Raji (cell line): ENCODE data around the gene NYAP2.

Experiments
- POLR2A ChIP-seq: IDR thresholded peaks from 2 replicates; pipeline ENCODE4 v1.6.1; 2011; ENCODE audit warnings: low read depth, low read length, control low read depth; ENCODE audit not compliant: insufficient read depth

NYAP2 gene

DNA sequence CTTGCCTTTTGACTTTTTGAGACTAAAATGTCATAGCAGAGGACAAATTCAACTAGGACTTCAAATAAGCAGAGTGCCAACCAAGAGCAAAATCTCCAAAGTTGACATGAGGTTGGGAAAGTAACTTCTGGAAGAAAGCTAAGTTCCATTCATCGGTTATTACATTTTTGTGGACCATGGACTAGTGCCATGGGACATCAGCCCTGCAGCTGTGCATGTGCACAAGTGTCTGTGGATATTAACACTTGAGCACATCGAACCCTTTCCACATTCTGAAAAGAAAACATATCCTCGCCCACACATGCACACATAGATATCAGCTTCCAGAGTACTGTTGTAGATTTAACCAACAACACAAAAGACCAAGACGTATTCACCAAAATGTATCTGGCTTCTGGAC lies 262.6 kb downstream of the NYAP2 start:
- TF ChIP-seq POLR2A = no peak

DNA sequence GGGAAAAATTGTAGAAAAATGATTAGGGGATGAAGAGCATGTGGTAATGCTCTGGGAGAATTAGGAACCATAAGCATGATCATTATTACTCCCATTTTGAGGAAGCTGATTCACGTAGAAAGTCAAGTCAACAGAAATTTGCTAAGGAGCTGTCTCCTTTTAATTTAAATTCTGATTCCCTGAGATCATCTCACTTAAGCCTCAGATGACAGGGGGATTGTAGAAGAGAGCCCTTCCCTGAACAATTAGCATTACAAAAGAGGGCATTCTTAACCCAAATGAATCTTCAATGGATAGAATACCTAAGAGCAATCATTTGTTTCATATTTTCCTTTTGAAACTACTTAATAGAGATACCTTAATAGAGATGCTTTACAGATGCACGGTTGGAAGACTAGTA lies 267.9 kb downstream of the NYAP2 start:
- no peak for TF ChIP-seq POLR2A

DNA sequence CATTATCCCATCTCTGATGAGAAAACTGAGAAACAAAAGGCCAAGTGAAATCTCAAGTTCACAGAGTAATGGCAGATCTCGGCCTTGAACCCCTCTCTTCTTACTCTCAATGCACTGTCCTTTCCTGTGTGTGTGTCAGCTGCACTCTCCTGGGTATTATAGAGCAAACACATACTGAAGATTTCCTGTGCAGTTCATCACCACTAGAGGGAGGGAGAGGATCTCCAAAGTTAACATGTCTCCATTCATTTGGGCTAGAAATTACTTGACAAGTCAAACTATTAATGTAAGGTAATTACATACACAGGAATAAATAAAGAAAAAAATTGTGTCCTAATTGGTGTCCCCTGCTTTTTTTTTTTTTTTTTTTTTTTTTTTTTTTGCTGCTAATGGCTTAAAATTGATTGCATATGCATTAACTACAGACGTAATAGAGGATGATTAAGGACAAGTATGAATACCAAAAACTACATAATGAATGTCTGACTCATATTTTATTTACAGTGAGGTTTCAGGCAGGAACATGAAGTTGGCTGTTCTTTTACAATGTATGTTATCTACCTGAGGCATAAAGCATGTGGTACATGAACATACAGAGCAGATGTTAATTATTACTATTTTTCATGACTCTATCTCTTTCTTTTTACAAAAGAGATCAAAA lies 269.2 kb downstream of the NYAP2 start:
- TF ChIP-seq POLR2A = no peak

DNA sequence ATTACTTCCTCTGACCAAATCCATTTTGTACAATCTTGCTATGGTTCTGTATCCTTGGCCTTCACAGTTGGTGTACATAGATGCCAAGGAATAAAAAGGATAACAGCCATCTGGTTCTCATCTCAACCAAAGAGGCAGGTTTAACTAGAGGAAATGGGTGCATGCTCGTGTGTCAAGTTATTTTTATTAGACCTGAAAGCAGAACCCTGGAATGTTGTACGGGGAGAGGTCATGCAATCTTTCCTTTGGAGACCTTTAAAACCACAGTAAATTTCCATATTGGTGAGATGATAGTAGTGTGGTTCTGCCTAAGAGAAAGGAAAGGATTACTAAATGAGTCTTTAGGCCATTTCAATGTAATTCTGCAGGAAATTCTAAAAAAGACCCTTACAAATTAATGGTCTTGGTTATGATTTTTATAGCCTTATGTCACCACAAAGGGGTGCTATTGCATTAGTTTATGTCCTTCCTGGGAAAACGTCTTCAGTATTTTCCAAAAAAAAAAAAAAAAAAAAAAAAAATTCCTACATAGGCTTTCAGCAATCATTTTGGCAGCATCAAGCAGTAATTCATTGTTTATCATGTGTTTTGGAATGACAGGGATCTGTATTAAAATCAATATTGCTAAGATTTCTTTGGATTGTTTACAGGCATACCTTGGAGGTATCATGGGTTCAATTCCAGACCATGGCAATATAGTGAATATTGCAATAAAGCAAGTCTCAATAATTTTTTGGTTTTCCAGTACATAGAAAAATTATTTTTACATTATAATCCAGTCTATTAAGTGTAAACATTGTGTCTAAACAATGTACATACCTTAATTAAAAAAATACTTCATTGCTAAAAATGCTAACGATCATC lies 270.8 kb downstream of the NYAP2 start:
- no peak for TF ChIP-seq POLR2A

DNA sequence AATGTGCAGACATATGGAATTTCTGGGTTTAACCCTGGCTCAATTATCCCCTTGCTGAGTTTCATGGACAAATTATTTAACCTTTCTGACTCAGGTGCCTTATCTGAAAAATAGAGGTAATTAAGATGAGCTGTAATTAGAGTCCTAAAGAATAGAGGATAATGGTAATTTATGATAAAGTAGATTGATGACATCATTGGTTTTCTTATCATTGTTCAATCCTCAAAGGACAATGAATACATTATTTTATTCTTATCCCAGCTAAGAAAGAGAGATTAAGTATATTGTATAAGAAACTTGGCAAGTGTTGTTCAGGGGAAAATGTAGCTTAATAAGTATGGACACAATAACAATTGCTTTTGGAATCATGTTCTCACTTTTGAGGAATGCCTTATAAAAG lies 279.3 kb downstream of the NYAP2 start:
- TF ChIP-seq POLR2A = no peak

- no peak for TF ChIP-seq POLR2A
Observed at GRCh38 chr2:225683258-225683657, 283.7 kb downstream of the NYAP2 start.

GRCh38 chr2:225690153-225690552 lies 290.6 kb downstream of the NYAP2 start:
- no peak for TF ChIP-seq POLR2A

DNA sequence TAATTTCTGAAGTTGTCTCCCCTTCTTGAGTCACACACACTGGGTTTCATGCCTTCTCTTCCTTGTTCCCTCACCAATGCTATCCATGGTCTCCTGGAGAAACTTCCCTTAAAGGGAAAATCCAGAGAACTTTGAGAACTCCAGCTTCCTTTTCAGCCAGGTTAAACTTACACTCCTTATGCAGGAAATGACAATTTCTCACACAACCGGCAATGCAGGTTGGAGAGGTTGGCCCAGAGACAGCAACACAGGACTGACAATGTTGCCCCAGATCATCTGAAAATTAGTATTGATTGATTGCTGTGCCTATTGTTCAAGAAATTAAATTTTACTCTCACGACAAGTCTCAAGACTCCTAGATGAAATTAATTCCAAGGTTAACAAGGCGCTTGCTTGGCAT lies 292.2 kb downstream of the NYAP2 start:
- TF ChIP-seq POLR2A = no peak

DNA sequence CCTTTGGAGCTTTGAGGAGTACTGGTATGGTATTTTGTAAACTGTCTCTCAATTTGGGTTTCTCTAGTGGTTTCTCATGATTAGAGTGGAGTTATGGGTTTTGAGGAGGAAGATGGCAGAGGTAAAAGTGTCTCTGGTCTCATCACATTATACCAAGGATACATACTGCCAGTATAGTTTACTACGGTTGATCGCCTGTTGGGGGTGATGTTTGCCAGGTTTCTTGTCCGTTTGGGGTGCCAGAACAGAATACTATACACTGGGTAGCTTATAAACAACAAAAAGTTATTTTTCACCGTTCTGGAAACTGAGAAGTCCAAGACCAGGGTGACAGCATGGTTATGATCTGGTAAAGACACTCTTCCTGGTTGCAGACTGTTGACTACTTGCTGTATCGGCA lies 293.7 kb downstream of the NYAP2 start:
- no peak for TF ChIP-seq POLR2A

DNA sequence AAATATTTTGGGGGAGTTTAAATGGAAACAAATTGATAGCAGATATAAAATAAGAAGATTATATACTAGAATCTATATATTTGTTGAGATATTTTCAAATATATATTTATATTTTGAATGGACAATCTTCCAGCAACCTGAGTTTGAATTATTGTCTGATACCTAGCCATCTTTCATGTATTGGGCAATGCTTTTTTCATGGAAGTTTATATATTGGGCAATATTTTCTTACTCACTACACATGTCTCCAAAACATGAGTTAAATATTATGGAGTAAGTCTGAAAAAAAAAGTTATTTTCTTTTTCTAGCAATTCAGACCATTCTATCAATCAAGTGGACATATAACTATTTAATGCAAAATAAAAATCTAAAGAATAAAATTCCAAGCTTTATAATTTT lies 295.2 kb downstream of the NYAP2 start:
- TF ChIP-seq POLR2A = no peak

- no peak for TF ChIP-seq POLR2A
Observed at GRCh38 chr2:225697936-225698335, 298.4 kb downstream of the NYAP2 start.
